Loucy (cell line): ENCODE measurements around the gene P4HA3.

Experiments used
- CTCF ChIP-seq: fragments of 200-600 bp; sonication (generic); conservative IDR thresholded peaks from 2 replicates; pipeline ENCODE4 v1.5.1; 2014; ENCODE audit warnings: mild to moderate bottlenecking, antibody characterized with exemption, low read length
- EZH2phosphoT487 ChIP-seq: fragments of 200-600 bp; IDR thresholded peaks from 2 replicates; pipeline ENCODE4 v1.6.1; 2018; ENCODE audit warnings: antibody characterized with exemption, mild to moderate bottlenecking, moderate library complexity, borderline replicate concordance

GRCh38 chr11:74307434-74307833 is 4.0 kb downstream of the P4HA3 start:
- TF ChIP-seq EZH2phosphoT487 (no peak), CTCF (no peak)
